Eye (tissue), 1 donor: Measurements from ENCODE around the gene REEP3.
"Not testable (repeated sequence)": the region's sequence is repeated elsewhere in the genome, so short reads cannot be mapped to it uniquely, and the experiment has no call there.

Experiments
- DNase-seq: peaks from one replicate; pipeline ENCODE4 v3.0.0-alpha.2; 2015

Gene REEP3

GRCh38 chr10:63631991-63632390, 110.8 kb downstream of the REEP3 start:
- no peak for DNase-seq

GRCh38 chr10:63633677-63634487, 112.7 kb downstream of the REEP3 start:
- DNase-seq: peak; percentile 44

GRCh38 chr10:63634488-63635065, 113.4 kb downstream of the REEP3 start:
- no peak for DNase-seq

- no peak for DNase-seq
Observed at GRCh38 chr10:63636812-63637211, 115.6 kb downstream of the REEP3 start.

GRCh38 chr10:63637901-63638327, 116.7 kb downstream of the REEP3 start:
- no peak for DNase-seq

- DNase-seq: no peak
Observed at GRCh38 chr10:63641366-63641765, 120.2 kb downstream of the REEP3 start.

- no peak for DNase-seq
Observed at GRCh38 chr10:63641799-63642198, 120.6 kb downstream of the REEP3 start.

- no peak for DNase-seq
Observed at GRCh38 chr10:63642808-63643207, 121.6 kb downstream of the REEP3 start.

- no peak for DNase-seq
Observed at GRCh38 chr10:63644418-63645142, 123.4 kb downstream of the REEP3 start.

- DNase-seq: no peak
Observed at GRCh38 chr10:63645195-63645594, 124.0 kb downstream of the REEP3 start.

- no peak for DNase-seq
Observed at GRCh38 chr10:63646491-63646890, 125.3 kb downstream of the REEP3 start.

- DNase-seq: no peak
Observed at GRCh38 chr10:63651864-63652263, 130.7 kb downstream of the REEP3 start.

GRCh38 chr10:63653747-63654146, 132.5 kb downstream of the REEP3 start:
- no peak for DNase-seq

- no peak for DNase-seq
Observed at GRCh38 chr10:63657761-63658160, 136.6 kb downstream of the REEP3 start.

- not testable (repeated sequence) for DNase-seq
Observed at GRCh38 chr10:63660941-63661340, 139.7 kb downstream of the REEP3 start.

GRCh38 chr10:63661347-63661746, 140.1 kb downstream of the REEP3 start:
- no peak for DNase-seq

GRCh38 chr10:63664341-63664885, 143.2 kb downstream of the REEP3 start:
- DNase-seq: no peak

- not testable (repeated sequence) for DNase-seq
Observed at GRCh38 chr10:63665006-63665580, 143.9 kb downstream of the REEP3 start.

- DNase-seq: no peak
Observed at GRCh38 chr10:63665670-63666134, 144.5 kb downstream of the REEP3 start.

- no peak for DNase-seq
Observed at GRCh38 chr10:63666836-63667383, 145.7 kb downstream of the REEP3 start.

- no peak for DNase-seq
Observed at GRCh38 chr10:63667596-63668480, 146.6 kb downstream of the REEP3 start.
